ENCODE data around the gene OPTC. TPM values are rescaled to one million over a fixed set of nuclear protein-coding genes. Genes with fewer than 3 reads are reported as not detected.

The OPTC gene
- total and polyA plus RNA-seq, 2 of the 13 experiments (the other 11 are each of a cell fraction or from before 2014, with no cell fraction given): not detected

- no peaks in the 10 kb centered on the region for H4K20me1 ChIP-seq (ENCODE audit: insufficient read depth, low read length)
- no peaks in the 10 kb centered on the region for H3K4me1 ChIP-seq (ENCODE audit: insufficient read depth, low read length)
- WGBS (ENCODE audit: low lambda C conversion rate): 45% methylated on average over 7 of the region's 7 CpGs
- POLR2A ChIA-PET: no interaction called here
- H3K27me3 ChIP-seq (ENCODE audit: control insufficient read depth in 1 of 2, insufficient read depth in 2 of 2, low read length in 2 of 2): peaks cover 1 to 14% of the 10 kb centered on the region in 2 experiments; a peak in 2 of 5 replicates
- H3K9me3 ChIP-seq (ENCODE audit: low read length): no peaks in the 10 kb centered on the region
- H3K79me2 ChIP-seq (ENCODE audit: insufficient read depth, low read length): no peaks in the 10 kb centered on the region
- no peak overlapping the region for H3K9ac ChIP-seq (ENCODE audit: insufficient read depth, low read depth, low read length)
- CTCF ChIA-PET (ENCODE audit: low intra/inter-chr PET ratio, low total read pairs): no interaction called here
- no peak overlapping the region for H3K4me2 ChIP-seq (ENCODE audit: low read depth, low read length)
- ATAC-seq (no peak), FAIRE-seq (no peak), DNase-seq (ENCODE audit: low spot score) (no peak)
- H2AFZ ChIP-seq (ENCODE audit: low read length): no peak overlapping the region
- no peaks in the 10 kb centered on the region for H3K36me3 ChIP-seq (replicated peaks in 1 of 2; ENCODE audit: control insufficient read depth in 1 of 2, insufficient read depth in 2 of 2, low read length in 2 of 2)
- intact Hi-C loops (cut with micrococcal nuclease; ENCODE audit: unreplicated experiment): no loop called here
- no TSS peak for BruUV-seq (replicated peaks)
- H3K4me3 ChIP-seq (replicated peaks in 1 of 3; ENCODE audit: insufficient read depth in 1 of 3, low read depth in 2 of 3, low read length in 3 of 3): no peak overlapping the region
- no peak overlapping the region for H3K27ac ChIP-seq (ENCODE audit: extremely low read length, insufficient read depth, low read length)
- in situ Hi-C loops (cut with HindIII; ENCODE audit: extremely low pct_ligation_motif_present, low pct_unique_long_range_greater_than_20kb): no loop called here
- TF ChIP-seq AHDC1 (CRISPR knock-in tag; IDR thresholded peaks at IDR 0.05; ENCODE audit: borderline replicate concordance) (no peak), ELK4 (CRISPR knock-in tag; IDR thresholded peaks at IDR 0.05; ENCODE audit: borderline replicate concordance) (no peak), ZNF75D (CRISPR knock-in tag; IDR thresholded peaks at IDR 0.05; ENCODE audit: borderline replicate concordance) (no peak), ZBTB37 (CRISPR knock-in tag; IDR thresholded peaks at IDR 0.05) (no peak), ZNF670 (CRISPR knock-in tag; IDR thresholded peaks at IDR 0.05; ENCODE audit: borderline replicate concordance) (no peak), KMT2B (CRISPR knock-in tag; IDR thresholded peaks at IDR 0.05) (no peak), ZNF407 (CRISPR knock-in tag; IDR thresholded peaks at IDR 0.05; ENCODE audit: not compliant biosample characterization) (no peak)
These were observed 61.6 kb downstream of the OPTC start for GRCh38 chr1:203555511-203556046.

Data from HepG2 (cell line).